CD4-positive, alpha-beta T cell (primary cell): ENCODE measurements around the gene TPCN2. TPM values are rescaled to one million over a fixed set of nuclear protein-coding genes. Genes with fewer than 3 reads are reported as not detected.

Experiments used
- ATAC-seq: fragments of 200-7000 bp; cut with Tn5 transposase; one replicate; pipeline ENCODE4 v1.10.0; 2022; ENCODE audit warnings: mild to moderate bottlenecking; ENCODE audit not compliant: poor library complexity
- CTCF ChIA-PET: fragments of 350-600 bp; sonication (Branson Sonifier 250); formaldehyde crosslinking; loops from one replicate; lab custom pipeline; 2021; ENCODE audit warnings: antibody characterized with exemption, inconsistent platforms; lab: Charles Lee
- POLR2A ChIA-PET: fragments of 350-600 bp; sonication (Branson Sonifier 250); formaldehyde crosslinking; loops from one replicate; lab custom pipeline; 2021; ENCODE audit warnings: antibody characterized with exemption, inconsistent platforms; lab: Charles Lee
- DNase-seq, 14 experiments: peaks; one replicate each; pipeline ENCODE4 v3.0.0-alpha.2; 2013 to 2020; ENCODE audit warnings: mixed read lengths in 2 of 14
- H3K27ac ChIP-seq, 2 donors: one replicate each; pipeline versions ENCODE4 v1.5.1 to v1.7.0; 2013; ENCODE audit warnings: low read length in 2 of 2, low read depth in 1 of 2, mild to moderate bottlenecking in 1 of 2
- H3K27me3 ChIP-seq, 2 experiments: 1 replicate in 1 of 2; 2 replicates in 1 of 2; pipeline versions ENCODE4 v1.6.1 to v1.7.0; 2013; ENCODE audit warnings: low read length in 2 of 2, control low read depth in 1 of 2, mild to moderate bottlenecking in 1 of 2, moderate library complexity in 1 of 2; ENCODE audit not compliant: insufficient read depth in 2 of 2, control insufficient read depth in 1 of 2
- H3K36me3 ChIP-seq: one replicate; pipeline ENCODE4 v1.6.1; 2013; ENCODE audit warnings: low read length, control low read depth; ENCODE audit not compliant: insufficient read depth
- H3K4me1 ChIP-seq: one replicate; pipeline ENCODE4 v1.6.1; 2013; ENCODE audit warnings: low read length, control low read depth; ENCODE audit not compliant: insufficient read depth
- H3K4me3 ChIP-seq: one replicate; pipeline ENCODE4 v1.5.1; 2013; ENCODE audit warnings: mild to moderate bottlenecking, low read length, moderate library complexity
- H3K9me3 ChIP-seq, 2 experiments: 1 replicate in 1 of 2; 2 replicates in 1 of 2; pipeline versions ENCODE4 v1.6.1 to v1.7.0; 2013; ENCODE audit warnings: low read length in 2 of 2, mild to moderate bottlenecking in 2 of 2, control low read depth in 1 of 2, moderate library complexity in 1 of 2; ENCODE audit not compliant: control insufficient read depth in 1 of 2, insufficient read depth in 1 of 2
- H3K27ac Mint-ChIP-seq: one replicate; pipeline ENCODE4 v1.8.0; 2020; ENCODE audit warnings: mixed read lengths
- H3K27me3 Mint-ChIP-seq: one replicate; pipeline ENCODE4 v1.8.0; 2021; ENCODE audit warnings: mixed read lengths
- H3K36me3 Mint-ChIP-seq: one replicate; pipeline ENCODE4 v1.8.0; 2021; ENCODE audit warnings: low read depth, mixed read lengths
- H3K4me1 Mint-ChIP-seq: one replicate; pipeline ENCODE4 v1.8.0; 2021; ENCODE audit warnings: low read depth, mixed read lengths
- H3K4me3 Mint-ChIP-seq: one replicate; pipeline ENCODE4 v1.8.0; 2020; ENCODE audit warnings: mild to moderate bottlenecking, mixed read lengths
- H3K9me3 Mint-ChIP-seq: one replicate; pipeline ENCODE4 v1.8.0; 2020; ENCODE audit warnings: mixed read lengths
- CTCF ChIP-seq: fragments of 200-600 bp; IDR thresholded peaks from one replicate; pipeline ENCODE4 v1.8.0; 2022; ENCODE audit warnings: antibody characterized with exemption, mild to moderate bottlenecking
- intact Hi-C, 2 experiments: fragments of 100-400 bp; cut with DNase I in 1 of 2; cut with micrococcal nuclease in 1 of 2; formaldehyde crosslinking; loops; one replicate each; pipeline versions ENCODE4 v1.15.1 to v1.9.0; 2023 to 2025; cut with DNase I, micrococcal nuclease
- total RNA-seq, 174 experiments: library from RNA in 2 of 174; stranded (reverse) in 2 of 174; gene quantifications; one replicate each; pipeline ENCODE4 v1.2.3 and lab custom pipeline; 2021 to 2026

The TPCN2 gene
- total RNA-seq, 2 experiments from 2014 or later, result 10.2 to 11.5 TPM

- Mint-ChIP-seq H3K36me3 (no peaks in the 10 kb centered on the region), H3K4me1 (no peaks in the 10 kb centered on the region), H3K4me3 (no peak overlapping the region), H3K9me3 (no peaks in the 10 kb centered on the region), H3K27ac (no peak overlapping the region), H3K27me3 (peaks cover 4% of the 10 kb centered on the region)
- intact Hi-C loops, result no loop called here
- Histone ChIP-seq H3K27ac (no peak overlapping the region), H3K27me3 (peaks cover 4 to 9% of the 10 kb centered on the region in 2 experiments), H3K9me3 (peaks cover 0 to 13% of the 10 kb centered on the region in 2 experiments), H3K4me3 (no peak overlapping the region), H3K4me1 (peaks cover 14% of the 10 kb centered on the region), H3K36me3 (no peaks in the 10 kb centered on the region)
- DNase-seq (no peak), ATAC-seq (no peak)
- CTCF ChIA-PET, result no interaction called here
- POLR2A ChIA-PET, result no interaction called here
- no peak for TF ChIP-seq CTCF
These were observed 104.9 kb downstream of the TPCN2 start for GRCh38 chr11:69153661-69154060.

GRCh38 chr11:69154211-69154913 lies 105.6 kb downstream of the TPCN2 start:
- H3K36me3 Mint-ChIP-seq, result no peaks in the 10 kb centered on the region
- intact Hi-C loops, result no loop called here
- POLR2A ChIA-PET, result no interaction called here

GRCh38 chr11:69154938-69155301 lies 106.2 kb downstream of the TPCN2 start:
- H3K9me3 Mint-ChIP-seq, result no peaks in the 10 kb centered on the region
- CTCF ChIA-PET, result no interaction called here
- Histone ChIP-seq H3K4me1 (peaks cover 14% of the 10 kb centered on the region), H3K27ac (no peak overlapping the region), H3K4me3 (no peak overlapping the region), H3K36me3 (no peaks in the 10 kb centered on the region), H3K27me3 (peaks cover 4 to 9% of the 10 kb centered on the region in 2 experiments), H3K9me3 (peaks cover 0 to 13% of the 10 kb centered on the region in 2 experiments)
- no peak for TF ChIP-seq CTCF
- H3K36me3 Mint-ChIP-seq, result no peaks in the 10 kb centered on the region
- intact Hi-C loops, result no loop called here
- no peak for ATAC-seq
- H3K27ac Mint-ChIP-seq, result no peak overlapping the region
- no peaks in the 10 kb centered on the region for H3K4me1 Mint-ChIP-seq
- H3K4me3 Mint-ChIP-seq, result no peak overlapping the region
- peaks cover 9% of the 10 kb centered on the region for H3K27me3 Mint-ChIP-seq
- no peak for DNase-seq
- POLR2A ChIA-PET, result no interaction called here

More at GRCh38 chr11:69154211-69154913, 105.6 kb downstream of the TPCN2 start:
- H3K4me1 Mint-ChIP-seq, result no peaks in the 10 kb centered on the region
- Histone ChIP-seq H3K27ac (no peak overlapping the region), H3K36me3 (no peaks in the 10 kb centered on the region), H3K4me1 (peaks cover 14% of the 10 kb centered on the region), H3K9me3 (peaks cover 0 to 13% of the 10 kb centered on the region in 2 experiments), H3K4me3 (no peak overlapping the region), H3K27me3 (peaks cover 4 to 9% of the 10 kb centered on the region in 2 experiments)
- CTCF ChIA-PET, result no interaction called here
- H3K4me3 Mint-ChIP-seq, result no peak overlapping the region
- H3K9me3 Mint-ChIP-seq, result no peaks in the 10 kb centered on the region
- peaks cover 4% of the 10 kb centered on the region for H3K27me3 Mint-ChIP-seq
- no peak for ATAC-seq
- TF ChIP-seq CTCF, result no peak
- H3K27ac Mint-ChIP-seq, result no peak overlapping the region
- DNase-seq, result no peak
